DOHH2 (cell line): ENCODE results near the gene DCAF8.

Source experiments
- CTCF ChIP-seq: fragments of 200-600 bp; sonication (generic); IDR thresholded peaks from one replicate; pipeline ENCODE4 v1.5.1; 2014; ENCODE audit warnings: antibody characterized with exemption, mild to moderate bottlenecking, low read depth, low read length; ENCODE audit not compliant: poor library complexity, severe bottlenecking
- EZH2phosphoT487 ChIP-seq: fragments of 200-600 bp; sonication (generic); IDR thresholded peaks from 2 replicates; pipeline ENCODE4 v1.6.1; 2017; ENCODE audit warnings: borderline replicate concordance, mild to moderate bottlenecking, antibody characterized with exemption, low read length, moderate library complexity, mixed read lengths

- TF ChIP-seq CTCF (no peak), EZH2phosphoT487 (no peak)
Measured at GRCh38 chr1:160285506-160285905, 23.2 kb upstream of the DCAF8 start.
